IPS-11a (cell line): ENCODE data around the gene PACSIN2.
"Not testable (repeated sequence)": the region's sequence is repeated elsewhere in the genome, so short reads cannot be mapped to it uniquely, and the experiment has no call there.

Experiments
- H3K4me3 ChIP-seq: one replicate; pipeline ENCODE4 v1.5.1; 2013; ENCODE audit warnings: low read depth, low read length, control low read depth

PACSIN2 gene

GRCh38 chr22:42947211-42947990 lies 67.5 kb downstream of the PACSIN2 start:
- no peak overlapping the region for H3K4me3 ChIP-seq

GRCh38 chr22:42946546-42947198 lies 68.3 kb downstream of the PACSIN2 start:
- H3K4me3 ChIP-seq: no peak overlapping the region

- no peak overlapping the region for H3K4me3 ChIP-seq
Observed at GRCh38 chr22:42945736-42946135, 69.2 kb downstream of the PACSIN2 start.

GRCh38 chr22:42945027-42945426 lies 69.9 kb downstream of the PACSIN2 start:
- no peak overlapping the region for H3K4me3 ChIP-seq

GRCh38 chr22:42944409-42944808 lies 70.5 kb downstream of the PACSIN2 start:
- H3K4me3 ChIP-seq: no peak overlapping the region

- no peak overlapping the region for H3K4me3 ChIP-seq
Observed at GRCh38 chr22:42943981-42944380, 71.0 kb downstream of the PACSIN2 start.

GRCh38 chr22:42942351-42942750 lies 72.6 kb downstream of the PACSIN2 start:
- H3K4me3 ChIP-seq: no peak overlapping the region

GRCh38 chr22:42939941-42940653 lies 74.9 kb downstream of the PACSIN2 start:
- H3K4me3 ChIP-seq: no peak overlapping the region

- H3K4me3 ChIP-seq: no peak overlapping the region
Observed at GRCh38 chr22:42939451-42939881, 75.5 kb downstream of the PACSIN2 start.

- no peak overlapping the region for H3K4me3 ChIP-seq
Observed at GRCh38 chr22:42938976-42939375, 76.0 kb downstream of the PACSIN2 start.

GRCh38 chr22:42938449-42938848 lies 76.5 kb downstream of the PACSIN2 start:
- H3K4me3 ChIP-seq: no peak overlapping the region

- no peak overlapping the region for H3K4me3 ChIP-seq
Observed at GRCh38 chr22:42937164-42937843, 77.6 kb downstream of the PACSIN2 start.

GRCh38 chr22:42936680-42937079 lies 78.3 kb downstream of the PACSIN2 start:
- not testable (repeated sequence) for H3K4me3 ChIP-seq

GRCh38 chr22:42934338-42934737 lies 80.6 kb downstream of the PACSIN2 start:
- H3K4me3 ChIP-seq: no peak overlapping the region

- H3K4me3 ChIP-seq: no peak overlapping the region
Observed at GRCh38 chr22:42933485-42934091, 81.4 kb downstream of the PACSIN2 start.

- no peak overlapping the region for H3K4me3 ChIP-seq
Observed at GRCh38 chr22:42932857-42933484, 82.0 kb downstream of the PACSIN2 start.

- H3K4me3 ChIP-seq: no peak overlapping the region
Observed at GRCh38 chr22:42932197-42932519, 82.8 kb downstream of the PACSIN2 start.

GRCh38 chr22:42931421-42932196 lies 83.3 kb downstream of the PACSIN2 start:
- H3K4me3 ChIP-seq: no peak overlapping the region

- H3K4me3 ChIP-seq: no peak overlapping the region
Observed at GRCh38 chr22:42930810-42931420, 84.0 kb downstream of the PACSIN2 start.
